GM18511 (cell line): ENCODE results near the gene CRTC2.

Experiments used
- ATAC-seq: cut with Tn5 transposase; IDR thresholded peaks from one replicate; pipeline ENCODE4 v1.9.1; 2021; ENCODE audit warnings: mild to moderate bottlenecking, moderate library complexity; ENCODE audit not compliant: unreplicated experiment

CRTC2 gene

DNA sequence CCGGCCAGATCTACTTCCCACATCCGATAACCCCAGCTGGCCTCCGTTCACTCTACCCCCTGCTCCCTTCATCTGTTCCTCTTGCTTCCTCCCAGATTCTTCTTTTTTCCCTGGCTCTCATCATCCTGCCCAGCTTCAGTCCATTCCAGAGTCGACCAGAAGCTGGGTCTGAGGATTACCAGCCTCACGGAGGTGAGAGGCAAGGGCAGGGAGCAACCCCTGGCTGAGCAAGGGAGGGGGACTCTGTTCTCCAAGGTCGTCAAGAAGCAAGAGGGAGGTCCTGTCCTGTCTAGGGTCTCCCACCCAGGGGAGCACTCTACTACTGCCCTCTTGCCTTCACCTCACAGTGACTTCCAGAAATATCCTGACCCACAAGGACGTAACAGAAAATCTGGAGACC is 15.1 kb upstream of the CRTC2 start:
- ATAC-seq = no peak

DNA sequence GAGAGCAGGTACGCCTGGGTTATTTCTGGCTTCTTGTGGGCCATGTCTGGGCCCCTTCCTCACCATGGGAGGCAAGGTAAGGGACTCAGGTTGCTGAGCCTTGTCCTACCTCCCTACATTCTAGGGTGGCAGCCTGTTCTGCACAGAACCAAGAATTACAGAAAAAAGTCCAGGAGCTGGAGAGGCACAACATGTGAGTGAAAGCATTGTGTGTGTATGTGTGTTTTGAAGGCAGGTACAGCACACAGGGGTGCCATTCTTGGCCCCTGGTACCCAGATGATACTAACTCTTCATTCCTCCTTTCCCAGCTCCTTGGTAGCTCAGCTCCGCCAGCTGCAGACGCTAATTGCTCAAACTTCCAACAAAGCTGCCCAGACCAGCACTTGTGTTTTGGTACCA is 14.7 kb upstream of the CRTC2 start:
- ATAC-seq = no peak

DNA sequence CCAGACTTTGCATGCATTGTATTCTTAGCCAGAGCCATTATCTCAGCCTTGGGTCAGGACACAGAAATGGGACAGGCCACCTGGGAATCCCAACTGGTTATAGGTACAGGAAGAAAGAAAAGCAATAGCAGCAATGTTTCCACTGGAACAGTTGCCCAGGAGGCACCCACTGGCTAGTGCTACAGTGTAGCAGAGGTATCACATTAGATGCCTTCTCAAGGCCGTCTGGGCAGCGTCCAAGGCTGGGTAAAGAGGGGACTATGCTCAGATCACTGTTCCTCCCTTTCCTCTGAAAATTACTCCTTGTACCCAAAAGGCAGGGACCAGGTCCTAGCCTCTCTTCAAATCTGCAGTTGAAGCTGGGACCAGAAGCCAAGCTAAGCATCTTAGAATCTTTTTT is 11.9 kb upstream of the CRTC2 start:
- no peak for ATAC-seq

DNA sequence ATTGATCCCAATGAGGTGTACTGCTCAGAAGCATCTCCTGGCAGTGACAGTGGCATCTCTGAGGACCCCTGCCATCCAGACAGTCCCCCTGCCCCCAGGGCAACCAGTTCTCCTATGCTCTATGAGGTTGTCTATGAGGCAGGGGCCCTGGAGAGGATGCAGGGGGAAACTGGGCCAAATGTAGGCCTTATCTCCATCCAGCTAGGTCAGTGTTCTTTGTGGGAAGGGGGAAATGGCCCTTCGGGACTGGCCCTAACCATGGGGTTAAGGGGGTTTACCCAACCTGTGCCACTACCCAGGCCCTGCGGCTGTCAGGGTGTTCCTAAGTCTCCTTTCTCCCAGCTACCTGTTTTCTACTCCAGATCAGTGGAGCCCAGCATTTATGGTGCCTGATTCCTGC is 10.6 kb upstream of the CRTC2 start:
- no peak for ATAC-seq

DNA sequence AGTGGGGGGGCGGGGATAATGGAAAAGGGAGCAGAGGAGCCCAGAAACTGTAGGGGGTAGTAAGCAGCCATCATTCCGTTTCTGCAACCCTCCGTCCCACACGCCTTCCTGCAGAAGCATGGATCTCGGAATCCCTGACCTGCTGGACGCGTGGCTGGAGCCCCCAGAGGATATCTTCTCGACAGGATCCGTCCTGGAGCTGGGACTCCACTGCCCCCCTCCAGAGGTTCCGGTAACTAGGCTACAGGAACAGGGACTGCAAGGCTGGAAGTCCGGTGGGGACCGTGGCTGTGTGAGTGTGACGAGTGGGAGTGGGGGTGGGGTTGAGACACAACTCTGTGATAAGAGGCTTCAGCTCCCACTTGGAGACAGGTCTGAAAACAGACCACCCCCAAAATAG is 10.0 kb upstream of the CRTC2 start:
- no peak for ATAC-seq

DNA sequence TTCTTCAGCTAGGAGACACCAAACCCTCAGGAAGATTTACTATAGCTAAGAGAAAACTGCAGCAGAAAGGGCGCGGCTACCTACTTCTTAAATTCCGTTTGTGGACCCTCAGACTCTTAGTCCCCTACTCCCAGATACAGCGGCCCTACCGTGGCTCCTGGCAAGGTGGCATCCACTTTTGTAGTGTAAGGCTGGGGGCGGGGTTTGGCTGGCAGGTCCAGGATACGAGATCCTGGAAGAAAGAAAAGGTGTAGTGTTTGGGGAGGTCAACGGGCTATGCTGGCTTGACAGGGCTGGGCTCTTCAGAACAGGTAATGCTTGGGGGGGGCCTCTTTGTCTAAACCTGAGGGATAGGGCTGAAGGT is 9.6 kb upstream of the CRTC2 start:
- no peak for ATAC-seq

DNA sequence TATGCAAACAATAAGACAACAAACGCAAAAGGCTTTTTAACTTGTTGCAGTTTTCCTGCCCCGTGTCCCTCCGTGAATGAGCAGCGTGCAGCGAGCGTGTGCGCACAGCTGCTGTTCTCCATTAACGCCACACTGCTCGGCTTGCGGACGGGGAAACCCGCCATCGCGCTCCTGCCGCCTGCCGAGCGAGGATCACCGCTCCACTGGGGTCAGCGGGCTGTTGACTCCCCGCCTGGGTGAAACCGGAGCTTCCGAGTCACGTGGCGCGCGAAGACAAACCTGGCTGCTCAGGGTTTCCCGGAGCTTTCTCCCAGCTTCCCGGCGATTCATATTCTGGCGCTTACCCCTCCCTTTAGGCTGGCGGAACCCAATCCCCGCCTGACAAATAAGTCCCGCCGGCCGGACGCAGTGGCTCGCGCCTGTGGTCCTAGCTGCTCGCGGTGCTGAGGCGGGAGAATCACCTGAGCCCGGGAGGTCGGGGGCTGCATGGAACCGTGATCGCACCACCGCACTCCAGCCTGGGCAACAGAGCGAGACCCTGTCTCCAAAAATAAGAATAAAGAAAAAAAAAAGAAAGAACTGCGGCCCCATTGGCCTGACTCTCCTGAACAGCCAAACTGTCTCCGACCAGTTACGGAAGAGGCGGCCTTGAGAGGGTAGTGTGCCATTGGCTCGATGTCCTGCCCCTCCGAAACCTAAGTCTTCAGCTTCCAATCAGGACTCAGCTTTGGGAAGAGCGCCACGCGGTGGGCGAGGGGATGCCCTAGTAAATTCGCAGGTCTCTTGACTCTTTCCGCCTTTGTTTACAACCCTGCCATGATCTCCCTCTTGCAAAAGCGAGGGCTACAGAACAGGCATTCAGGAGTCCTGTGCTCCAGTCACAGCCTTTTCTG is 8.9 kb upstream of the CRTC2 start, which contains the start of gene CREB3L4:
Gene CREB3L4, plus strand, starts transcription at position 796 of the 893 bp plus-strand sequence. CDS start 624 bp downstream, outside the sequence.
- ATAC-seq = peak; percentile 82

DNA sequence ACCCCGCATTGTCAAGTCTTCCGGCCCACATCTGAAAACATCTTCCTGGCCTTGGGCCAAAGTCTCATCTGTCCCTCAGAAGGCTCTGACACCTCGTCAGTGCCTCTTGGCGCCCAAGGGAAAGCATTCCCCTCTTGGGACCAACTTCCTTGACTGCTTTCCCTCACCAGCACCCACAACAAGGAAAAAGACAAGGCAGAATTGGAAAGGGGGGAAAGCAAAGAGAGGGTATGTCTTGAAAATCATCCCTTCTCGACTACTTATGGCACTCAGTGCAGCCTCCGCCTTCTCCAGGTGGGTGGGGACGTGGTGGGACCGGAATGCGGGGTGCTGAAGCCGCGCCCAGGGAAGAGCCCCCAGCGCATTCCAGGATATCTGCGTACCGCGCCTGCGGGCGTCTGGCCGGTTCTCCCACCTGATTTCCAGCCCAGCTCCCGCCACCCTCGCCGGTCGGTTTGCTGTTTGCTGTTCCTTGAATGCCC is 5.5 kb upstream of the CRTC2 start:
- peak; percentile 5 for ATAC-seq

DNA sequence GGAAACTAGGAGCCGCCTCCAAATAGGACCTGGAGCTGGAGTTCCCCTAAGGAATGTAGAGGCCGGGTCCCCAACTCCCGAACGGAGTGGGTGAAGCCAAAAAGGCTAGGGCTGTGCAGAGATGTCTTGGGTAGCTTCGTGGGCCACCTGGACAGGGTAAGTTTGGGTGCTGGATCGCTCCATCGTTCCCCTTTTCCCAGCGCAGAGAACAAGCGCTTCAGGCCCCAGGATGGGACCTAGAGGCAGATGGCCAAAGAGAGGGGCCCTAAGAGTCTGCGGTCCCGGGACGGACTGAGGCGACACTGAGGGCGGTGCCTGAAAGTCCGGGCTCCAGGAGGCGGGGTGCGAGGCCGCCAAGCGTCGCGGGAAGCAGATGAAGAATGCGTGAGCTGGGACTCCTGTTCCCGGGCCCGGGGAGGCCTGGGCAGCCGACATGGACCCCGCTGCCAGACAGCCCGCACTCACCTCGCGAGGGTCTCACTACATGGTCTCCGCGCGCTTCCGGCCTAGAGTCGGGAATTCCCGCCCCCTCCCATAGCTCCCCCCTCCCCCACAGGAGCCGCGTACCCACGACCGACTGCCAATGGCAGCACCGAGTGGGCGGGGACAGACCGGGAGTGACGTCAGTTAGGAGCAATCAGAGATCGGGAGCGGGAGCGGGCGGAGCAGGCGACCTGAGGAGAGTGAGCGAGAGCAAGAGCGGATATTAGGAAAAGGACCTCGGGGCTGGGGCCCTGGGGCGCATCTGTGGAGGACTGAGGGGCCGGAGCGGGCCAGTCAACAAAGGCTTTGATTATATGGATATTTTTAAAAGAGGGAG is 4.8 kb upstream of the CRTC2 start, which contains the start of gene SLC39A1:
Gene SLC39A1, minus strand, starts transcription at position 508 of the 820 bp plus-strand sequence. CDS start 822 bp downstream, outside the sequence.
- peak; percentile 58 for ATAC-seq

DNA sequence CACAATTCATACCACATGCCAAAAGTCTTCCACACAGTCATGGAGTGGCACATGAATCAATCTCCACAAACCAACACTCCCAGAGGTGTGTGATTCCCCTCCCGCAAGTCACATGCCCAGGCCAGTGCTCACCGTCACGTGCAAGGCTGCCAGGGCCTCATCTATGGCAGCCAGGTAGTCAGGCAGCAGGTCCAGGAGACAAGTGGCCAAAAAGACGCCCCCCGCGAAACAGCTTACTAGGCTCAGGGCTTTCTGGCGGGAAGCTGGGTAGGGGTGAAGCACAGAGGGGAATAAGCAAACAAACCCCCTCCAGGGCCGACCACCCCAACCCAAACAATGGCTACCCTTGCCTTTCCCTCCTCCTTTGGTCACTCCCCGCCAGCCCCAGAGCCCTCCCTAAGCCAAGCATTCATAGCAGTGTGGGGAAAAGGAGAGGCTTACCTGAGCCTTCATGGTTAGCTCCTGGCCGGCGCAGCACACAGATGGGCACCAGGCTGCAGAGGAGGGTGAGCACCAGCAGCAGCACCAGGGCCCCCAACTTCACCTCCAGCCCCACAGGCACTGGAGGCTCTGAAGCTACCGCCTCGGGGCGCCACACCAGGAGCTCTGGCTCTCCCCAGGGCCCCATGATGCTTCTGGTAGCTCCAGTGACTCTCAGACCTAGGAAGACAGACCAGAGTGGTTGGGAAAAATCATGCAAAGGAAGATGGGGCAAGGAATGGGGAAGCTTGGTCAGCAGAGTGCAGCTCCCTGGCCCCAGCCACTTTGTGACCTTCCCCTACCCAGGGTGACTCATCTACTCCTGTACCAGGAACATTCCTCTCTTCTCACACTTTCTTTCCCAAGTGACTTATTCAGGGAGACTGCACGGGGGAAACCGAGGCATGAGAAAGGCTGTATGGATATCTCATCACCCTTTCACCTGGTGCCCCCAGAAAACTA is 3.9 kb upstream of the CRTC2 start:
- ATAC-seq = no peak

DNA sequence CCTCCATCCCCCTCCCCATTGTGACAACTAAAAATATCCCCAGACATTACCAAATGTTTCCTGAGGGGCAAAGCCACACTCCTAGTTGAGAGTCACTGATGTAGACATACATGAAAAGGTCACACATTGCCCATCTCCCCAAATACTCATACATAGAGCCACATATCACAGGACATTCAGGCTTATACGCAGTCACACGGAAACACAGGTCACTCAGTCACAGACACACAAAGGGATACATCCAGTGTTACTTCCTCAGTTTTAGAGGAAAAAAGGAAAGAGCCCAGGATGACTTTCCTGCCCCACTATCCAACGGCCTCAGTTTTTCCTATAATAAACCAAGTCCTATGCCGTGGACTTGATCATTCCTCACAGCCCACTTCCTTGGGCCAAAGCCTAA is 3.0 kb upstream of the CRTC2 start:
- no peak for ATAC-seq

DNA sequence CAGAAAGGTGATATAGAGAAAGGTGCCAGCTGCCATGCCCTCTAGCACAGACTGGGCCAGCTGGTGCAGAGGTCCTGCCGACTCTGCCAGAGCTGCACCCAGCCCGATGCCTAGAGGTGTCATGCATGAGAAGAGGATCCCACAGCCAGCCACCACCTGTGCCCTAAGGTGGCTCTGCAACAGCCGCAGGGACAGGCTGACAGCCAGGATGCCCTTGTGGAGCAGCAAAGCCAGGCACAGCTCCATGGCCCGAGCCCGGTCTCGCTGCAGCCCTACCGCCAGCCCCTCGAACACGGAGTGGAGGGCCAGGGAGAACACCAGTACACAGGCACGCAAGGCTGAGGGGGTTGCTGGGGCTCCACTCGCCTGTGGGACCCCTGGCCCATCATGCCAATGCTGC is 1.8 kb upstream of the CRTC2 start:
- no peak for ATAC-seq

DNA sequence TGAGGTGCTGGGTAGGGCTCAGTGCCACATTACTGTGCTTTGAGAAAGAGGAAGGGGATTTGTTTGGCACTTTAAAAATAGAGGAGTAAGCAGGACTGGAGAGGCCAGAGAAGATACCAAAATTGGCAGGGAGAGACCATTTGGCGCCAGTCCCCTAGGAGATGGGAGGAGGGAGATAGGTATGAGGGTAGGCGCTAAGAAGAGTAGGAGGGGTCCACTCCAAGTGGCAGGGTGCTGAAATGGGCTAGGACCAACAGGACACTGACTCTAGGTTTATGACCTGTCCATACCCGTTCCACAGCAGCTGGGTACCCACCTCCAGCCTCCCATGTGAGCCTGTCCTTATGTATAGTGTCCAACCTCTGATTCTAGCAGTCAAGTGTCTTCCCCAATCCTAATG is 1.0 kb upstream of the CRTC2 start:
- ATAC-seq = no peak

DNA sequence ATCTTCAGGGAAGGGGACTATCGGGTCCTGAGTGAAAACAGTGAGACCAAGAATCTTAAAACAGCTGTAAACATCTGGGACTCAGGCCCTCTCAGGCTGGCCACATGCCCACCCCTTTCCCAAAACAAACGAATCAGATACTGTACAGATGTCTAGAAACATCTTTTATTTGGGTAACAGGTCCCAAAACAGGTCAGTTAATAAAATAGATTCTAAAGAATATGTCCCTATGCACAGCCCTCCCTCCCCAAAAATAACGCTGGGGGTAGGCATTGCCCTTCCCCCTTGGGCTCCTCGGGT is 499 bp upstream of the CRTC2 start:
- no peak for ATAC-seq

DNA sequence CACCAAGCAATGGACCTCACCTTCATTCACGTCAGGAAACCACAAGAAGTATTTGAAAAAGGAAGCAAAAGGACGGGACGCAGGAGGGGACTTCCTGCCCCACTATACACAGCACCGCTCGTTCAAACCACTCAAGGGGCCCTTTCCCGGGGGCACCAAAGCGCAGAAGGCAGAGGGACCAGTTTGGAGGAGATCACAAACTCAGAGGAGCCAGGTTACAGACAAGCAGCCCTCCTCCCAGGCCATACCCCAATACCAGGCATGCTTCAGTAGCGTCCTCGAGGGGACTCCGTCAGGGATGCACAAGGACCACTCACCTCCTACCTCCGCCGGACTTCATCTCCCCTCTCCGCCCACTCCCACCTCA is 685 bp downstream of the CRTC2 start:
- ATAC-seq = peak; percentile 22

DNA sequence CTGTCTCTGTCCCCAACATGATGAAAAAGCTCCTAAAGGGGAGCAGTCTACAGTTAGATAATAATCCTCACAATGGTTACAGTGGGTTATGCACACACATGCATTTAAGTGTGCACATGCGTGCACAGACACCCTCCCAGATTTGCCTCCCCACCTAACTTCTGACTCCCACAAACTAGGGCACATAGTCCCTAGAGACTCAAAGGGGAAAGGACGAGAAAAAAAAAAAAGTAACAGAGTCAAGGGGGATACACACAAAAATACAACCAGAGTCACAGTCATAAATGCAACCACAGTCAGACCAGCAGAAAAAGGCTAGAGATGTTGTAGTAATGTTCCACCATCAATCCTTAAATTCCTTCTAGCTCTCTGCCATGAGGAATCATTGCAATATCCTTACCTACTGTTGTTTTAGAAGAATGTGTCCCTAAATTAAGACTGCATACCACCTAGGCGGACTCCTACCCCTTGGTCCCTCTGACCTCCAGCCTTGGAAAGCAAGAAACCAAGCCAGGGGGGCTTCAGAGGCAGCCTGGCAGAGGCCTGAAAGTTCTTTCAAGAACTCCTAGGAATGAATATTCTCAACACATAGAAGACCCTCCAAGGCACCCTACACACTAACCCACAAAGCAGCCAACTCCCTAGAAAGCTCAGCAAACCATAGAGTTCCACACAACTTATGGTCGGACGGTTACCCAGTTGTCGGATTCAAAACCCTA is 1.3 kb downstream of the CRTC2 start:
- ATAC-seq = no peak

DNA sequence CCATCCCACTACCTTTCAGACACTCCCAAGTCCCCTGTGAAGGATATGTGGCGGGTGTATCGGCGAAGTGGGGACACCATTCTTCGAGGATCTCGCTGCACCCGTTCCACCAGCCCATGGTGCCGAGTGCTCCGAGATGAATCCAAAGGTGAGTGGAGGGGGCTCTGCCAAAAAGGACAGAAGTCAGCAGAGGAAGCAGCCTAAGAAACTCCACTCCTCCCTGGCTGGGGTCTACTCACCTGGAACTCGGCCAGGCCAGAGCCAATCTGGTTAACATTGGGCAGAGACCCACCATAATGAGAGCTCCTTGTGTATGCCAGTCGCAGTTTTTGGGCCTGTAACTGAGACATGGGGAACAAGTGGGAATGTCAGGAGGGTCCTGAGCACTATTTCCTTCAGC is 3.6 kb downstream of the CRTC2 start:
- no peak for ATAC-seq

DNA sequence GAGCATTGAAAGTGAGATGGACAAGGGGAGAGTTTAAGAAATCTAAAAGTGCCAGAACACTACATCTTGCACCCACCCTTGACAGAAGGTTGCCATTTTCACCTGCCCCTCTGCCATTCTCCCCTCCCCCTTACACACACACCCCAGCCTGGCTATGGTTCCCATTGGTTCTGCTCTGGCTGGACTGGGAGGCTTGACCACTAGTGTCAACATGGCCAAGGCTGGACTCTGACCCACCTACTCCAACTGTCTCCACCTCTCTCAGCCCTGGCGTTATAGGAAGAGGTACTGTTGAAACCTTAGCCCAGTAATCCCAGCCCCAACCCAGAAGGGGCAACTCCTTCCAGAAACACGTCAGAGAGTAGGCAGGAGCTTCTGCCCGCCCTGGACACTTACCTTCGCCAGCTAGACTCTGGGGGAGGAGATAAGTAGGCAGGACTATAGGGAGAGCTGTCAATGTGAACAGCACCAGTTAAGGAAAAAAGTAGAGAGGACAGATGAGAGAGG is 4.5 kb downstream of the CRTC2 start:
- ATAC-seq = no peak

DNA sequence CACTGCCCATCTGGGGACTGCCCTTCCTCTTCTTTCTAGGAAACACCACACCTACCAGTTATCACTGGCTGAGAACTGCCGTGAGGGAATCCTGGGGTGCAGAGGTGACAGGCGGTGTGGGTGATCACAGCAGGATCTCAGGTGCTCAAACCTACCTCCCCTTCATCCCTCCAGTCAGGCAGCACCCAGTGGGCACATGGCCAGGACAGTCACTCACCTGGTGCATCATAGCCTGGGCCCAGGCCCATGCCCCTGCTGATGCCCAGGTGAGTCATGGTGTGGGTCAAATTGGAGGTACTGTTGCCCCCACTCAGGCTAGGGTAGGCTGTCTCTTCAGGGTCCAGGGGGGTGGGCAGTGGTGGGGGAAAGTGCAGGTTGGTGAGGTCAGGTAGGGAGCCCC is 6.6 kb downstream of the CRTC2 start:
- no peak for ATAC-seq

DNA sequence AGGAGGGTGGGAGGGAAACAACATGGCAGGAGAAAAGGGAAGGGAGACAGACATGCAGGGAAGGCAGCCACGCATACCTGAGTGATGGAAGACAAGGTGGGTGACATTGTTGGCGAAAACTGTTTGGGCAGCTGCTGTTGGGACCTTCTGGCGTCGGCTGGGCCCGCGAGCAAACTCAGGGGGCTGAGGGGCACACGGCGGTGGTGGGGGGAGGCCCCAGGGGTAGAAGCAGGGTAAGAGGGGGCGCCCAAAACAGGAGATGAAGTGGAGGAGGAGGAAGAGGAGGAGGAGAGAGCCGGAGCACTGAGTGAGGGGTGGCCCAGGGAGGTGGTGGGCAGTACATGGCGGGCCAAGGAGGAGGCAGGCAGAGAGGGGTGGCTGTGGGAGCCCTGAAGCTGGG is 7.2 kb downstream of the CRTC2 start:
- ATAC-seq = no peak
